NCI-H2029 (cell line): Measurements from ENCODE around the gene DIAPH2.

Experiments used
- DNase-seq: peaks from one replicate; lab custom pipeline; 2025; lab: John Stamatoyannopoulos, UW

Gene DIAPH2

GRCh38 chrX:96971812-96972211 is 287.2 kb downstream of the DIAPH2 start:
- DNase-seq = no peak

- DNase-seq = no peak
Measured at GRCh38 chrX:96978906-96979305, 294.3 kb downstream of the DIAPH2 start.

- peak; percentile 1 for DNase-seq
Measured at GRCh38 chrX:96979766-96980165, 295.1 kb downstream of the DIAPH2 start.

- DNase-seq = no peak
Measured at GRCh38 chrX:96982161-96982560, 297.5 kb downstream of the DIAPH2 start.

- no peak for DNase-seq
Measured at GRCh38 chrX:96984538-96984937, 299.9 kb downstream of the DIAPH2 start.

GRCh38 chrX:96985046-96985445 is 300.4 kb downstream of the DIAPH2 start:
- no peak for DNase-seq

- DNase-seq = no peak
Measured at GRCh38 chrX:96987228-96987627, 302.6 kb downstream of the DIAPH2 start.

- no peak for DNase-seq
Measured at GRCh38 chrX:96989830-96990571, 305.4 kb downstream of the DIAPH2 start.

GRCh38 chrX:96994093-96994492 is 309.5 kb downstream of the DIAPH2 start:
- no peak for DNase-seq

- DNase-seq = no peak
Measured at GRCh38 chrX:96997196-96997595, 312.6 kb downstream of the DIAPH2 start.

- no peak for DNase-seq
Measured at GRCh38 chrX:97000682-97001368, 316.2 kb downstream of the DIAPH2 start.

- no peak for DNase-seq
Measured at GRCh38 chrX:97006167-97006566, 321.5 kb downstream of the DIAPH2 start.

GRCh38 chrX:97009391-97009790 is 324.7 kb downstream of the DIAPH2 start:
- no peak for DNase-seq

- DNase-seq = no peak
Measured at GRCh38 chrX:97011540-97011939, 326.9 kb downstream of the DIAPH2 start.

GRCh38 chrX:97016106-97016505 is 331.5 kb downstream of the DIAPH2 start:
- DNase-seq = no peak

GRCh38 chrX:97021680-97022079 is 337.0 kb downstream of the DIAPH2 start:
- DNase-seq = no peak

GRCh38 chrX:97026406-97026805 is 341.8 kb downstream of the DIAPH2 start:
- DNase-seq = peak; percentile 31

- peak; percentile 41 for DNase-seq
Measured at GRCh38 chrX:97027384-97027922, 342.8 kb downstream of the DIAPH2 start.

GRCh38 chrX:97030463-97030862 is 345.8 kb downstream of the DIAPH2 start:
- DNase-seq = no peak

- DNase-seq = no peak
Measured at GRCh38 chrX:97030947-97031346, 346.3 kb downstream of the DIAPH2 start.

- DNase-seq = peak; percentile 12
Measured at GRCh38 chrX:97039363-97040029, 354.9 kb downstream of the DIAPH2 start.

- no peak for DNase-seq
Measured at GRCh38 chrX:97045470-97045869, 360.8 kb downstream of the DIAPH2 start.

GRCh38 chrX:97046867-97047266 is 362.2 kb downstream of the DIAPH2 start:
- DNase-seq = no peak
